K562 (cell line): ENCODE measurements around the gene IFNW1. TPM values are rescaled to one million over a fixed set of nuclear protein-coding genes. Genes with fewer than 3 reads are reported as not detected.

Experiments used
- ATAC-seq: fragments of 200-7000 bp; cut with Tn5 transposase; 3 replicates; pipeline ENCODE4 v1.9.1; 2020; ENCODE audit warnings: moderate library complexity
- BruUV-seq: library from RNA; stranded (reverse); fragments of 400-500 nt; replicated peaks from 2 replicates; lab custom pipeline; 2021; lab: Mats Ljungman, UMichigan
- CTCF ChIA-PET: fragments of 300-600 bp; formaldehyde crosslinking; extraction: SDS; loops from one replicate; lab custom pipeline; 2021; ENCODE audit warnings: low intra/inter-chr PET ratio; lab: Yijun Ruan, JAX
- POLR2A ChIA-PET: fragments of 300-600, 350-650 bp; sonication (Branson Sonifier 250); formaldehyde crosslinking; extraction: SDS; loops from one replicate; lab custom pipeline; 2021; ENCODE audit warnings: antibody characterized with exemption, inconsistent platforms; lab: Yijun Ruan, JAX
- DNase-seq, 4 experiments: peaks; one replicate each; pipeline versions ENCODE4 v3.0.0 to v3.0.0-alpha.2; 2011 to 2018; ENCODE audit warnings: low spot score in 3 of 4, mixed read lengths in 3 of 4; ENCODE audit errors: extremely low read depth in 1 of 4
- FAIRE-seq: peaks from 2 replicates; lab custom pipeline; 2011; peaks lifted over from hg19 to GRCh38; lab: Jason Lieb, UNC
- H2AFZ ChIP-seq: 2 replicates; pipeline ENCODE4 v1.6.0; 2011; ENCODE audit warnings: low read depth, low read length, control low read depth, inconsistent platforms
- H3K27ac ChIP-seq: fragments of 200-600 bp; 3 replicates; pipeline ENCODE4 v1.8.0; 2011; ENCODE audit warnings: low read depth, mild to moderate bottlenecking, control low read depth, inconsistent platforms, low read length, moderate library complexity, mixed read lengths; ENCODE audit errors: extremely low read depth
- H3K27me3 ChIP-seq, 2 experiments: fragments of 300-600 bp in 1 of 2; 2 replicates in 1 of 2; 3 replicates in 1 of 2; pipeline versions ENCODE4 v1.6.0 to v1.8.0; 2011; ENCODE audit warnings: inconsistent platforms in 2 of 2, low read length in 2 of 2, mild to moderate bottlenecking in 1 of 2, mixed read lengths in 1 of 2, moderate library complexity in 1 of 2; ENCODE audit not compliant: control insufficient read depth in 2 of 2, insufficient read depth in 2 of 2
- H3K36me3 ChIP-seq: fragments of 300-600 bp; 3 replicates; pipeline ENCODE4 v1.8.0; 2011; ENCODE audit warnings: mild to moderate bottlenecking, low read length, inconsistent platforms; ENCODE audit not compliant: control insufficient read depth, insufficient read depth
- H3K4me1 ChIP-seq, 2 experiments: fragments of 200-600 bp in 1 of 2; replicated peaks in 1 of 2; 2 replicates in 1 of 2; 3 replicates in 1 of 2; pipeline versions ENCODE4 v1.5.1 to v1.8.0; 2011; ENCODE audit warnings: inconsistent platforms in 2 of 2, low read length in 2 of 2, mild to moderate bottlenecking in 1 of 2, mixed read lengths in 1 of 2, moderate library complexity in 1 of 2; ENCODE audit not compliant: control insufficient read depth in 2 of 2, insufficient read depth in 2 of 2
- H3K4me2 ChIP-seq: 2 replicates; pipeline ENCODE4 v1.6.1; 2011; ENCODE audit warnings: low read length, control low read depth, inconsistent platforms, mixed read lengths; ENCODE audit not compliant: insufficient read depth
- H3K4me3 ChIP-seq: fragments of 200-600 bp; sonication (generic), shearing (Covaris generic); 2 replicates; pipeline ENCODE4 v1.5.1; 2016; ENCODE audit warnings: control low read depth, inconsistent platforms
- H3K79me2 ChIP-seq: fragments of 200-600 bp; 3 replicates; pipeline ENCODE4 v1.8.0; 2011; ENCODE audit warnings: low read length, inconsistent platforms; ENCODE audit not compliant: control insufficient read depth, insufficient read depth
- H3K9ac ChIP-seq, 2 experiments: 2 replicates each; pipeline versions ENCODE4 v1.6.0 to v1.6.1; 2011; ENCODE audit warnings: low read depth in 2 of 2, low read length in 2 of 2, control low read depth in 1 of 2, inconsistent platforms in 1 of 2, mild to moderate bottlenecking in 1 of 2, mixed read lengths in 1 of 2; ENCODE audit not compliant: insufficient read depth in 1 of 2
- H3K9me1 ChIP-seq: one replicate; pipeline ENCODE4 v1.6.0; 2011; ENCODE audit warnings: inconsistent platforms, mild to moderate bottlenecking, low read length, moderate library complexity; ENCODE audit not compliant: control insufficient read depth, insufficient read depth
- H3K9me3 ChIP-seq: replicated peaks from 2 replicates; pipeline ENCODE4 v1.5.1; 2011; ENCODE audit warnings: low read depth, low read length, inconsistent platforms; ENCODE audit not compliant: control insufficient read depth, insufficient read depth
- H4K20me1 ChIP-seq: replicated peaks from 2 replicates; pipeline ENCODE4 v1.6.1; 2011; ENCODE audit warnings: low read length, inconsistent platforms, mixed read lengths; ENCODE audit not compliant: control insufficient read depth, insufficient read depth
- MCM2 ChIP-seq: fragments of 450-650 bp; IDR thresholded peaks from 2 replicates; pipeline ENCODE4 v1.6.1; 2017; ENCODE audit warnings: low read depth, mild to moderate bottlenecking
- NRF1 ChIP-seq, 2 experiments: fragments of 450-650 bp; IDR thresholded peaks in 1 of 2; conservative IDR thresholded peaks in 1 of 2; 2 replicates each; pipeline ENCODE4 v1.6.1; 2014; ENCODE audit warnings: mild to moderate bottlenecking in 2 of 2
- ZNF780A ChIP-seq: fragments of 250-450 bp; sonication (Bioruptor Pico); IDR thresholded peaks from 2 replicates; pipeline ENCODE4 v1.5.0; 2021; ENCODE audit warnings: mild to moderate bottlenecking
- ZNF79 ChIP-seq: fragments of 250-450 bp; sonication (Bioruptor Pico); IDR thresholded peaks from 2 replicates; pipeline ENCODE4 v1.4.0; 2020; ENCODE audit warnings: low read depth, mild to moderate bottlenecking, moderate library complexity
- WGBS: fragments of 100-300 bp; shearing (Covaris generic); methylation state at CpG from one replicate; pipeline ENCODE4 v1.1.6; 2016; ENCODE audit warnings: low coverage, mixed read lengths; ENCODE audit not compliant: insufficient coverage; ENCODE audit errors: missing lambda C conversion rate; 5-methylcytosine and 5-hydroxymethylcytosine counted together
- in situ Hi-C: fragments of 300-500 bp; cut with MboI; formaldehyde crosslinking; loops from 4 replicates; pipeline ENCODE4 v1.15.0; 2018; ENCODE audit warnings: inconsistent platforms, mixed read lengths
- intact Hi-C: fragments of 100-400 bp; cut with micrococcal nuclease; formaldehyde crosslinking; loops from 2 replicates; pipeline ENCODE4 v1.14.2; 2022
- polyA plus RNA-seq, 8 experiments: library from polyadenylated mRNA; depleted of rRNA in 4 of 8; stranded (reverse) in 5 of 8; unstranded in 3 of 8; fragments of >200 nt; fragmentation: Nextera tagmentation in 2 of 8; fragmentation: Illumina TruSeq in 1 of 8; extraction: Ambion mirVana in 2 of 8; extraction: Trizol in 1 of 8; gene quantifications; 2 replicates each; pipeline versions ENCODE4 v1.2.1 to v1.2.3, GENCODE V29; 2011 to 2014; ENCODE audit warnings: inconsistent platforms in 1 of 8, missing spikeins in 1 of 8
- total RNA-seq, 7 experiments: library from RNA; depleted of rRNA in 6 of 7; stranded (reverse); fragments of >200 nt in 6 of 7; fragmentation: Illumina TruSeq in 2 of 7; extraction: Trizol in 2 of 7; gene quantifications; 2 replicates each; pipeline versions ENCODE4 v1.2.1 to v1.2.3, GENCODE V29; 2011 to 2021; ENCODE audit warnings: low replicate concordance in 1 of 7

IFNW1 gene
- total and polyA plus RNA-seq, 9 of the 15 experiments (the other 6 are each of a cell fraction or from before 2014, with no cell fraction given): not detected

DNA sequence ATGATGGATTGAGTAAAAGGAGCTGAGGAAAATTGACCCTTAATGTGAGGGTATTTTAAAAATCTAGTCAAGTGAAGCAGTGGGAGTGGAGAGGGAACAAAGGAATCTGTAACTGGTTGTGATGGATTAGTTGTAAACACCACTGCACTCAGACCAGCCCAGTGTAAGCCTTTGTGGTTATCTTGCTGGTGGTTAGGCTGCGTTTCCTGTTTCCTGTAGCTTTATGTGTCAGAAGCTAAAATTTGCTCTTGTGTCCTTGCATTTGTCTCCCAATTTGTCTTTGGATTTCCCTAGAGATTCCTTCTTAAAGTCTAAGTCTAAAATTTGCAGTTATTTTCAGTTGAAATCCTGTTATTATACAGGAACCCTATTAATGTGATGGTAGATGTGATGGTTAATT, 18.5 kb upstream of the IFNW1 start:
- H3K79me2 ChIP-seq: no peaks in the 10 kb centered on the region
- no peak for TF ChIP-seq NRF1 (conservative IDR thresholded peaks at IDR 0.05 in 1 of 2, IDR thresholded peaks at IDR 0.05 in 1 of 2)
- no peak overlapping the region for H3K4me3 ChIP-seq
- no peak overlapping the region for H3K9ac ChIP-seq
- no peaks in the 10 kb centered on the region for H3K27me3 ChIP-seq
- no peaks in the 10 kb centered on the region for H3K4me1 ChIP-seq
- H2AFZ ChIP-seq: no peak overlapping the region
- no peak for FAIRE-seq
- in situ Hi-C loops (no loop called here), intact Hi-C loops (no loop called here)
- no peak overlapping the region for H3K27ac ChIP-seq
- no CpG with 5 or more reads among the region's 1 CpG for WGBS
- H3K9me3 ChIP-seq: no peaks in the 10 kb centered on the region
- no TSS peak for BruUV-seq
- ChIA-PET POLR2A (no interaction called here), CTCF (no interaction called here)
- no peaks in the 10 kb centered on the region for H3K9me1 ChIP-seq
- H4K20me1 ChIP-seq: no peaks in the 10 kb centered on the region
- H3K4me2 ChIP-seq: no peak overlapping the region
- no peak for ATAC-seq
- no peaks in the 10 kb centered on the region for H3K36me3 ChIP-seq
- DNase-seq: no peak

DNA sequence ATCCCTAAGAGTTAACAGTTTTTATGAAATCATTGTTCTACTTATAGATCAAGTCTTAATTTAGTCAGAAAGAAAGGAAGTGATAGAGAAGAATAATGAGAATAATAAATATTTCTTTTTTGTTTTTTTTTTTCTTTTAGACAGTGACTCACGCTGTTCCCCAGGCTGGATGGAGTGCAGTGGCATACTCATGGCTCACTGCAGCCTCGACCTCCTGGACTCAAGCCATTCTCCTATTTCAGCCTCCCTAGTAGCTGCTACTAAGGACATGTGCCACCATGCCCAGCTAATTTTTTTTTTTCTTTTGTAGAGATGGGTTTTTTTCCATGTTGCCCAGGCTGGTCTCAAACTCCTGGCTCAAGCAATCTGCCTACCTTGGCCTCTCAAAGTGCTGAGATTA, 13.9 kb upstream of the IFNW1 start:
- no peaks in the 10 kb centered on the region for H3K27me3 ChIP-seq
- BruUV-seq: no TSS peak
- H3K4me2 ChIP-seq: no peak overlapping the region
- ATAC-seq: no peak
- no peak overlapping the region for H2AFZ ChIP-seq
- no peaks in the 10 kb centered on the region for H4K20me1 ChIP-seq
- H3K79me2 ChIP-seq: no peaks in the 10 kb centered on the region
- intact Hi-C loops (no loop called here), in situ Hi-C loops (no loop called here)
- no CpG with 5 or more reads among the region's 2 CpGs for WGBS
- H3K36me3 ChIP-seq: no peaks in the 10 kb centered on the region
- no peaks in the 10 kb centered on the region for H3K4me1 ChIP-seq
- DNase-seq: no peak
- H3K9me1 ChIP-seq: no peaks in the 10 kb centered on the region
- H3K9ac ChIP-seq: no peak overlapping the region
- FAIRE-seq: no peak
- POLR2A ChIA-PET: no interaction called here
- H3K27ac ChIP-seq: no peak overlapping the region
- CTCF ChIA-PET: no interaction called here
- no peaks in the 10 kb centered on the region for H3K9me3 ChIP-seq
- TF ChIP-seq MCM2 (no peak), ZNF780A (CRISPR knock-in tag) (no peak), ZNF79 (CRISPR knock-in tag) (no peak)
- TF ChIP-seq, all 486 proteins: peak for 0
- no peak overlapping the region for H3K4me3 ChIP-seq
